Measurements from ENCODE around the gene GLRX3.
A peak's percentile ranks its signal among the peaks of the same experiment; 100 is the strongest.
"Not testable (repeated sequence)": the region's sequence is repeated elsewhere in the genome, so short reads cannot be mapped to it uniquely, and the experiment has no call there.

Gene GLRX3

DNA sequence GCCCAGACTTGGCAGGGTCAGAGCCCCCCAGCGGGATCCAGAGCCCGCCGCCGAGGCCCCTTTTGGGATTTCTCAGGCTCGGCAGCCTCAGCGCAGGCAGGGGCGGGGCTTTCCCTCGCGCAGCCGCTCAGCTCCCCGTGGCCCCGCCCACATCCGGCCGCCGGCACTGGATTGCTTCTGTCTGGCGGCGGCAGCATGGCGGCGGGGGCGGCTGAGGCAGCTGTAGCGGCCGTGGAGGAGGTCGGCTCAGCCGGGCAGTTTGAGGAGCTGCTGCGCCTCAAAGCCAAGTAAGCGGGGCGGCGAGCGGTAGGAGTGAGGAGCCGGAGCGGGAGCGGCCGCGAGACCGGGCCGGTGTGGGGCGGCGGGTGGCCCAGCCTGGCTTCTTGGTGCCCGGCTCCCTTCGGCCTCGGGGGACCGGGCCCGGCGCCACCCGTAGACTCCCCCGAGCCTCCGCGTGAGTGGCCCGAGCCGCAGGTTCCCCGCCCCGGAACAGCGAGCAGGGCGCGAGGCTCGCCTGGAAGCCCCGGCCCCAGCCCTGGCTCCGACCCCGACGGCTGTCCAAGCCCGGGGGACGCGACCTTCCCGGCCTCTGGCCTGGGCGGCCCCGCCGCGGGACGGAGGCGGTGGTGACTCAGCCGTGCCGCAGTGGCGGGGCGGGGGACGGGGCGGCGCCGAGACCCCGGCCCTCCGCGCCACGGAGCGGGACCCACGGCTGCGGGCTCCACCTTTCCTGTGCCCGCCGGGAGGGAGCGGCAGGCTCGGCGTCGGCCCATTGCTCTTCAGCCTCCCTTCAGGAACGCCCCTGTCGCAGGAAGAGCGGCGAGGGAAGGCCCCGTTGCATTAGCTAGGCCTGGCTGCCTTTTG, at the start of gene GLRX3:
Gene GLRX3, plus strand, starts transcription at position 166 of the 864 bp plus-strand sequence. Its CDS starts 30 bp downstream, at position 196.
- peak within 1 kb of the TSS; percentile 98 for H3K4me2 ChIP-seq (ENCODE audit: low read length)
- peak within 1 kb of the TSS; percentile 90 for H3K9ac ChIP-seq (ENCODE audit: low read length)
- H3K9me2 ChIP-seq (ENCODE audit: low read depth, low read length) = no peaks in the 10 kb centered on the region
- H3K9me3 ChIP-seq (ENCODE audit: low read length) = no peaks in the 10 kb centered on the region
- H3K4me3 ChIP-seq (ENCODE audit: low read depth, low read length, poor library complexity, severe bottlenecking) = peak within 1 kb of the TSS; percentile 96
- peaks cover 10% of the 10 kb centered on the region; the same call in 1 of the 2 replicates for H3K36me3 ChIP-seq (ENCODE audit: insufficient read depth, low read length)
- H3K79me2 ChIP-seq (ENCODE audit: insufficient read depth, low read length) = peaks cover 46% of the 10 kb centered on the region
- TF ChIP-seq, protein P1, sequence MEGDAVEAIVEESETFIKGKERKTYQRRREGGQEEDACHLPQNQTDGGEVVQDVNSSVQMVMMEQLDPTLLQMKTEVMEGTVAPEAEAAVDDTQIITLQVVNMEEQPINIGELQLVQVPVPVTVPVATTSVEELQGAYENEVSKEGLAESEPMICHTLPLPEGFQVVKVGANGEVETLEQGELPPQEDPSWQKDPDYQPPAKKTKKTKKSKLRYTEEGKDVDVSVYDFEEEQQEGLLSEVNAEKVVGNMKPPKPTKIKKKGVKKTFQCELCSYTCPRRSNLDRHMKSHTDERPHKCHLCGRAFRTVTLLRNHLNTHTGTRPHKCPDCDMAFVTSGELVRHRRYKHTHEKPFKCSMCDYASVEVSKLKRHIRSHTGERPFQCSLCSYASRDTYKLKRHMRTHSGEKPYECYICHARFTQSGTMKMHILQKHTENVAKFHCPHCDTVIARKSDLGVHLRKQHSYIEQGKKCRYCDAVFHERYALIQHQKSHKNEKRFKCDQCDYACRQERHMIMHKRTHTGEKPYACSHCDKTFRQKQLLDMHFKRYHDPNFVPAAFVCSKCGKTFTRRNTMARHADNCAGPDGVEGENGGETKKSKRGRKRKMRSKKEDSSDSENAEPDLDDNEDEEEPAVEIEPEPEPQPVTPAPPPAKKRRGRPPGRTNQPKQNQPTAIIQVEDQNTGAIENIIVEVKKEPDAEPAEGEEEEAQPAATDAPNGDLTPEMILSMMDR (IDR thresholded peaks at IDR 0.05; ENCODE audit: low read length) = no peak
- TF ChIP-seq EZH2 (IDR thresholded peaks at IDR 0.05; ENCODE audit: borderline replicate concordance, low read length) = no peak
- H3K27ac ChIP-seq (ENCODE audit: low read depth, low read length, poor library complexity, severe bottlenecking) = peak within 1 kb of the TSS; percentile 28
- H3F3A ChIP-seq (ENCODE audit: insufficient read depth, low read length) = no peaks in the 10 kb centered on the region
- peak within 1 kb of the TSS; percentile 86; the same call in 1 of the 2 replicates for H2AFZ ChIP-seq (ENCODE audit: low read length)
- H4K20me1 ChIP-seq (ENCODE audit: insufficient read depth, low read length) = no peaks in the 10 kb centered on the region
- no peaks in the 10 kb centered on the region for H3K27me3 ChIP-seq (ENCODE audit: insufficient read depth, low read length)
- H3K4me1 ChIP-seq (ENCODE audit: insufficient read depth, low read length, severe bottlenecking) = peaks cover 52% of the 10 kb centered on the region

GRCh38 chr10:130090565-130090964, 45.6 kb upstream of the GLRX3 start:
- not testable (repeated sequence) for H3K79me2 ChIP-seq (ENCODE audit: insufficient read depth, low read length); H3K4me3 ChIP-seq (ENCODE audit: low read depth, low read length, poor library complexity, severe bottlenecking); H3K36me3 ChIP-seq (ENCODE audit: insufficient read depth, low read length); H3K27me3 ChIP-seq (ENCODE audit: insufficient read depth, low read length); H3K27ac ChIP-seq (ENCODE audit: low read depth, low read length, poor library complexity, severe bottlenecking); H2AFZ ChIP-seq (ENCODE audit: low read length); H3K4me1 ChIP-seq (ENCODE audit: insufficient read depth, low read length, severe bottlenecking); H3F3A ChIP-seq (ENCODE audit: insufficient read depth, low read length); H3K9ac ChIP-seq (ENCODE audit: low read length); H3K9me2 ChIP-seq (ENCODE audit: low read depth, low read length); H4K20me1 ChIP-seq (ENCODE audit: insufficient read depth, low read length); H3K4me2 ChIP-seq (ENCODE audit: low read length); H3K9me3 ChIP-seq (ENCODE audit: low read length)

GRCh38 chr10:130099344-130099743, 36.8 kb upstream of the GLRX3 start:
- TF ChIP-seq EZH2 (IDR thresholded peaks at IDR 0.05; ENCODE audit: borderline replicate concordance, low read length) = no peak
- TF ChIP-seq, protein P1 (IDR thresholded peaks at IDR 0.05; ENCODE audit: low read length) = no peak
- Histone ChIP-seq H3F3A (ENCODE audit: insufficient read depth, low read length) (no peaks in the 10 kb centered on the region), H3K4me1 (ENCODE audit: insufficient read depth, low read length, severe bottlenecking) (no peaks in the 10 kb centered on the region), H4K20me1 (ENCODE audit: insufficient read depth, low read length) (no peaks in the 10 kb centered on the region), H3K27me3 (ENCODE audit: insufficient read depth, low read length) (no peaks in the 10 kb centered on the region), H3K79me2 (ENCODE audit: insufficient read depth, low read length) (no peaks in the 10 kb centered on the region), H3K4me2 (ENCODE audit: low read length) (no peak overlapping the region), H3K9ac (ENCODE audit: low read length) (no peak overlapping the region), H3K4me3 (ENCODE audit: low read depth, low read length, poor library complexity, severe bottlenecking) (no peak overlapping the region), H3K9me2 (ENCODE audit: low read depth, low read length) (no peaks in the 10 kb centered on the region), H2AFZ (ENCODE audit: low read length) (no peak overlapping the region), H3K27ac (ENCODE audit: low read depth, low read length, poor library complexity, severe bottlenecking) (no peak overlapping the region), H3K36me3 (ENCODE audit: insufficient read depth, low read length) (no peaks in the 10 kb centered on the region; the same call in 1 of the 2 replicates), H3K9me3 (ENCODE audit: low read length) (peaks cover 2% of the 10 kb centered on the region; the same call in 1 of the 2 replicates)

Measured in OCI-LY1 (cell line).